ENCODE data around the gene ECI2.

DNA sequence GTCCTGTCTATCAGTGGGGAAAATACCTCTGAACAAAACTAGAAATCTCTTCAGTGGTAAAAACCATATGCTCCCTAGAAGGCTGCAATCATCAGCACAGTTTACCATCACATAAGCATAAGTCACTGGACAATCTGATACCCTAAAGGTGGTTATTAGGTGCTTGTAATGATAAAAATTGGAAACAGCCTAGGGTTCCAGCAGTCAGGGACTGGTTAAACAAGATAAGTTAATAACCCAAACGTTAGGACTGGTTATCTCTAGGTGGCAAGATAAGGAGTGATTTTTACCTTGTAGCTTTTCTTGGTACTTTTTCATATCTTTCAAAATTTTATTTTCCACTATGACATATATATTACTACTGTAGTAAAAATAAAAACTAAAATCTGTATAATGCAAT is 11.0 kb downstream of the ECI2 start:
- TF ChIP-seq, protein P1, sequence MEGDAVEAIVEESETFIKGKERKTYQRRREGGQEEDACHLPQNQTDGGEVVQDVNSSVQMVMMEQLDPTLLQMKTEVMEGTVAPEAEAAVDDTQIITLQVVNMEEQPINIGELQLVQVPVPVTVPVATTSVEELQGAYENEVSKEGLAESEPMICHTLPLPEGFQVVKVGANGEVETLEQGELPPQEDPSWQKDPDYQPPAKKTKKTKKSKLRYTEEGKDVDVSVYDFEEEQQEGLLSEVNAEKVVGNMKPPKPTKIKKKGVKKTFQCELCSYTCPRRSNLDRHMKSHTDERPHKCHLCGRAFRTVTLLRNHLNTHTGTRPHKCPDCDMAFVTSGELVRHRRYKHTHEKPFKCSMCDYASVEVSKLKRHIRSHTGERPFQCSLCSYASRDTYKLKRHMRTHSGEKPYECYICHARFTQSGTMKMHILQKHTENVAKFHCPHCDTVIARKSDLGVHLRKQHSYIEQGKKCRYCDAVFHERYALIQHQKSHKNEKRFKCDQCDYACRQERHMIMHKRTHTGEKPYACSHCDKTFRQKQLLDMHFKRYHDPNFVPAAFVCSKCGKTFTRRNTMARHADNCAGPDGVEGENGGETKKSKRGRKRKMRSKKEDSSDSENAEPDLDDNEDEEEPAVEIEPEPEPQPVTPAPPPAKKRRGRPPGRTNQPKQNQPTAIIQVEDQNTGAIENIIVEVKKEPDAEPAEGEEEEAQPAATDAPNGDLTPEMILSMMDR (IDR thresholded peaks at IDR 0.05): no peak
- TF ChIP-seq POLR2A (IDR thresholded peaks at IDR 0.05): no peak

Measured in heart left ventricle (tissue), 13 donors.